A549 (cell line): ENCODE results near the gene CAPSL. TPM values are rescaled to one million over a fixed set of nuclear protein-coding genes. Genes with fewer than 3 reads are reported as not detected.

Experiments
- ATAC-seq, 2 experiments: fragments of 200-7000 bp in 1 of 2; fragments of >200 bp in 1 of 2; cut with Nextera tagmentation in 1 of 2; cut with Tn5 transposase in 1 of 2; 3 replicates each; pipeline versions ENCODE4 v1.8.0 to v1.9.1; 2018 to 2020; ENCODE audit warnings: mild to moderate bottlenecking in 1 of 2, moderate library complexity in 1 of 2
- CTCF ChIA-PET: fragments of 300-600 bp; sonication (Branson Sonifier 250); formaldehyde crosslinking; extraction: SDS; loops from one replicate; lab custom pipeline; 2021; ENCODE audit warnings: antibody characterized with exemption, inconsistent platforms; lab: Yijun Ruan, JAX
- POLR2A ChIA-PET: fragments of 350-600 bp; formaldehyde crosslinking; extraction: SDS; loops from one replicate; lab custom pipeline; 2021; ENCODE audit warnings: antibody characterized with exemption, inconsistent platforms; lab: Yijun Ruan, JAX
- DNase-seq, 2 experiments: peaks; one replicate each; pipeline versions ENCODE4 v3.0.0 to v3.0.0-alpha.2; 2011 to 2016; ENCODE audit warnings: low read depth in 1 of 2, low spot score in 1 of 2
- FAIRE-seq: peaks from 2 replicates; lab custom pipeline; 2011; peaks lifted over from hg19 to GRCh38; lab: Jason Lieb, UNC
- H3K27ac ChIP-seq, 2 experiments: fragments of >200 bp; sonication (Bioruptor Twin); formaldehyde crosslinking; 3 replicates each; pipeline ENCODE4 v1.5.1; 2016 to 2017
- H3K4me1 ChIP-seq: fragments of >200 bp; sonication (Bioruptor Twin); formaldehyde crosslinking; 3 replicates; pipeline ENCODE4 v1.6.1; 2016
- H3K4me2 ChIP-seq: fragments of >200 bp; sonication (Bioruptor Twin); formaldehyde crosslinking; 3 replicates; pipeline ENCODE4 v1.6.1; 2016
- H3K4me3 ChIP-seq: fragments of >200 bp; sonication (Bioruptor Twin); formaldehyde crosslinking; 3 replicates; pipeline ENCODE4 v1.5.1; 2016
- H3K9me3 ChIP-seq: fragments of >200 bp; sonication (Bioruptor Twin); formaldehyde crosslinking; 3 replicates; pipeline ENCODE4 v1.6.1; 2016
- ATOH8 ChIP-seq: fragments of 250-450 bp; sonication (Bioruptor Pico); IDR thresholded peaks from 2 replicates; pipeline ENCODE4 v1.5.0; 2020; ENCODE audit warnings: low read depth, mild to moderate bottlenecking, moderate library complexity
- BHLHE40 ChIP-seq: IDR thresholded peaks from 2 replicates; pipeline ENCODE4 v1.6.1; 2012; ENCODE audit warnings: low read depth, low read length, inconsistent platforms
- CBX2 ChIP-seq: fragments of 200-600 bp; sonication (generic); IDR thresholded peaks from 2 replicates; pipeline ENCODE4 v1.6.1; 2016; ENCODE audit warnings: low read depth, mild to moderate bottlenecking, borderline replicate concordance
- CHD2 ChIP-seq: fragments of 150-350 bp; IDR thresholded peaks from 2 replicates; pipeline ENCODE4 v1.6.1; 2014; ENCODE audit warnings: low read length; ENCODE audit not compliant: partially characterized antibody
- CTCF ChIP-seq: fragments of >200 bp; sonication (Bioruptor Twin); formaldehyde crosslinking; IDR thresholded peaks from 3 replicates; pipeline ENCODE4 v1.5.1; 2016
- E2F6 ChIP-seq: IDR thresholded peaks from 2 replicates; pipeline ENCODE4 v1.6.1; 2012; ENCODE audit warnings: low read depth, borderline replicate concordance
- EHMT2 ChIP-seq: fragments of 200-600 bp; sonication (generic); IDR thresholded peaks from 2 replicates; pipeline ENCODE4 v1.6.1; 2016; ENCODE audit warnings: antibody characterized with exemption, low read depth, mild to moderate bottlenecking, moderate library complexity
- ELK1 ChIP-seq: fragments of 150-350 bp; IDR thresholded peaks from 2 replicates; pipeline ENCODE4 v1.6.1; 2014; ENCODE audit warnings: low read depth, mild to moderate bottlenecking, low read length
- FOSB ChIP-seq: fragments of 250-450 bp; sonication (Bioruptor Pico); IDR thresholded peaks from 2 replicates; pipeline ENCODE4 v1.5.0; 2020; ENCODE audit warnings: mild to moderate bottlenecking, moderate library complexity
- GATA3 ChIP-seq: IDR thresholded peaks from 2 replicates; pipeline ENCODE4 v1.6.1; 2012; ENCODE audit warnings: borderline replicate concordance
- HDAC2 ChIP-seq: fragments of 200-600 bp; sonication (generic); IDR thresholded peaks from 2 replicates; pipeline ENCODE4 v1.6.1; 2016
- HEYL ChIP-seq: fragments of 250-450 bp; sonication (Bioruptor Pico); IDR thresholded peaks from 2 replicates; pipeline ENCODE4 v1.8.0; 2021; ENCODE audit warnings: mild to moderate bottlenecking, moderate library complexity
- HOXB13 ChIP-seq: fragments of 250-450 bp; sonication (Bioruptor Pico); IDR thresholded peaks from 2 replicates; pipeline ENCODE4 v1.5.0; 2020; ENCODE audit warnings: low read depth, mild to moderate bottlenecking, moderate library complexity
- JUN ChIP-seq, 2 experiments: fragments of >200 bp; sonication (Bioruptor Twin); formaldehyde crosslinking; IDR thresholded peaks; 2 replicates in 1 of 2; 3 replicates in 1 of 2; pipeline ENCODE4 v1.6.1; 2016 to 2017
- JUNB ChIP-seq: fragments of >200 bp; sonication (Bioruptor Twin); formaldehyde crosslinking; IDR thresholded peaks from 2 replicates; pipeline ENCODE4 v1.6.1; 2016
- KDM5A ChIP-seq: fragments of 200-600 bp; sonication (generic); IDR thresholded peaks from 2 replicates; pipeline ENCODE4 v1.6.1; 2016; ENCODE audit warnings: antibody characterized with exemption, mild to moderate bottlenecking
- MAFK ChIP-seq: fragments of 450-650 bp; IDR thresholded peaks from 2 replicates; pipeline ENCODE4 v1.6.1; 2014; ENCODE audit not compliant: partially characterized antibody
- NPAS2 ChIP-seq: fragments of 250-450 bp; sonication (Bioruptor Pico); IDR thresholded peaks from 2 replicates; pipeline ENCODE4 v1.8.0; 2022; ENCODE audit warnings: mild to moderate bottlenecking, moderate library complexity, borderline replicate concordance
- PHF8 ChIP-seq: fragments of 200-600 bp; sonication (generic); IDR thresholded peaks from 2 replicates; pipeline ENCODE4 v1.6.1; 2016; ENCODE audit warnings: low read depth, mild to moderate bottlenecking, antibody characterized with exemption, moderate library complexity, borderline replicate concordance
- POLR2A ChIP-seq: IDR thresholded peaks from 2 replicates; pipeline ENCODE4 v1.6.1; 2012; ENCODE audit warnings: mild to moderate bottlenecking, low read length
- RAD21 ChIP-seq, 2 experiments: fragments of >200 bp in 1 of 2; sonication (Bioruptor Twin) in 1 of 2; formaldehyde crosslinking in 1 of 2; IDR thresholded peaks in 1 of 2; conservative IDR thresholded peaks in 1 of 2; 2 replicates in 1 of 2; 3 replicates in 1 of 2; pipeline ENCODE4 v1.6.1; 2012 to 2018; ENCODE audit warnings: inconsistent platforms in 1 of 2
- RARB ChIP-seq: fragments of 250-450 bp; sonication (Bioruptor Pico); IDR thresholded peaks from 2 replicates; pipeline ENCODE4 v1.8.0; 2021; ENCODE audit warnings: mild to moderate bottlenecking, moderate library complexity
- RCOR1 ChIP-seq: fragments of 150-350 bp; IDR thresholded peaks from 2 replicates; pipeline ENCODE4 v1.6.1; 2014; ENCODE audit warnings: antibody characterized with exemption, low read length, low read depth
- RNF2 ChIP-seq: fragments of 200-600 bp; sonication (generic); IDR thresholded peaks from 2 replicates; pipeline ENCODE4 v1.6.1; 2016; ENCODE audit warnings: low read depth, mild to moderate bottlenecking, antibody characterized with exemption, moderate library complexity, borderline replicate concordance
- SREBF2 ChIP-seq: fragments of 450-650 bp; IDR thresholded peaks from 2 replicates; pipeline ENCODE4 v1.6.1; 2014; ENCODE audit warnings: mild to moderate bottlenecking, moderate library complexity
- TFCP2L1 ChIP-seq: fragments of 250-450 bp; sonication (Bioruptor Pico); IDR thresholded peaks from 2 replicates; pipeline ENCODE4 v1.5.0; 2021; ENCODE audit warnings: mild to moderate bottlenecking
- TP53 ChIP-seq: fragments of 250-450 bp; sonication (Bioruptor Pico); IDR thresholded peaks from 2 replicates; pipeline ENCODE4 v1.5.0; 2021; ENCODE audit warnings: mild to moderate bottlenecking, moderate library complexity
- ZFP36 ChIP-seq: fragments of 450-650 bp; IDR thresholded peaks from 2 replicates; pipeline ENCODE4 v1.6.1; 2014; ENCODE audit warnings: borderline replicate concordance; ENCODE audit not compliant: partially characterized antibody
- ZNF302 ChIP-seq: fragments of 250-450 bp; sonication (Bioruptor Pico); IDR thresholded peaks from 2 replicates; pipeline ENCODE4 v1.9.0; 2021; ENCODE audit warnings: inconsistent platforms, mild to moderate bottlenecking, moderate library complexity
- WGBS: methylation state at CpG from one replicate; pipeline ENCODE4 v1.1.6; 2017; ENCODE audit errors: missing lambda C conversion rate; 5-methylcytosine and 5-hydroxymethylcytosine counted together
- polyA plus RNA-seq, 4 experiments: library from polyadenylated mRNA; depleted of rRNA in 3 of 4; stranded (reverse); fragments of >200 nt; fragmentation: RNase III in 1 of 4; extraction: RNeasy Plus Mini Kit Qiagen cat#74134 plus additional on column Dnase treatment in 1 of 4; gene quantifications; 2 replicates in 3 of 4; 3 replicates in 1 of 4; pipeline ENCODE4 v1.2.3, GENCODE V29; 2011 to 2017

CAPSL gene
- polyA plus RNA-seq, 2 of the 4 experiments (the other 2 are of a cell fraction), result not detected

DNA sequence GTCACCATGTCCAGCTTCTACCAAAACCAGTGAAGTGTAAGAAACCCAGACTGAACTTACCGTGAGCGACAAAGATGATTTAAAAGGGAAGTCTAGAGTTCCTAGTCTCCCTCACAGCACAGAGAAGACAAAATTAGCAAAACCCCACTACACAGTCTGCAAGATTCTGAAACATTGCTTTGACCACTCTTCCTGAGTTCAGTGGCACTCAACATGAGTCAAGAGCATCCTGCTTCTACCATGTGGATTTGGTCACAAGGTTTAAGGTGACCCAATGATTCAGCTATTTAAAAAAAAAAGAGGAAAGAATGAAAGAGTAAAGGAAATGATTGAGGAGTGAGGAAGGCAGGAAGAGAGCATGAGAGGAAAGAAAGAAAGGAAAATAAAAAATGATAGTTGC, 62.0 kb downstream of the CAPSL start:
- Histone ChIP-seq H3K4me2 (no peak overlapping the region), H3K9me3 (no peaks in the 10 kb centered on the region), H3K4me3 (no peak overlapping the region), H3K27ac (no peak overlapping the region), H3K4me1 (no peaks in the 10 kb centered on the region)
- no peak for TF ChIP-seq RARB (CRISPR knock-in tag)
- no peak for TF ChIP-seq CBX2
- TF ChIP-seq POLR2A, result no peak
- no peak for TF ChIP-seq RCOR1
- 87% methylated on average over 2 of the region's 2 CpGs for WGBS
- no peak for ATAC-seq
- no peak for FAIRE-seq
- no peak for DNase-seq
- CTCF ChIA-PET, result no interaction called here
- POLR2A ChIA-PET, result no interaction called here

- TF ChIP-seq ELK1 (no peak), CTCF (no peak), HOXB13 (CRISPR knock-in tag) (no peak), KDM5A (no peak), ATOH8 (no peak), PHF8 (no peak), HDAC2 (no peak), NPAS2 (CRISPR knock-in tag) (no peak), RAD21 (conservative IDR thresholded peaks at IDR 0.05 in 1 of 2, IDR thresholded peaks at IDR 0.05 in 1 of 2) (no peak), JUNB (no peak), TP53 (CRISPR knock-in tag) (no peak), HEYL (CRISPR knock-in tag) (no peak), E2F6 (no peak), FOSB (no peak), JUN (IDR thresholded peaks at IDR 0.05) (no peak)
- H3K4me1 ChIP-seq, result no peaks in the 10 kb centered on the region
- ATAC-seq (no peak), DNase-seq (no peak), FAIRE-seq (no peak)
- ChIA-PET POLR2A (no interaction called here), CTCF (interaction anchor here (1.2 kb wide), 1 partner anchor 12 kb away, joined by 3 read pairs; no protein-coding TSS in a partner anchor)
- 47% methylated on average over 4 of the region's 4 CpGs for WGBS
- no peaks in the 10 kb centered on the region for H3K9me3 ChIP-seq
- no peak overlapping the region for H3K27ac ChIP-seq
- H3K4me2 ChIP-seq, result no peak overlapping the region
- H3K4me3 ChIP-seq, result no peak overlapping the region
Measured at GRCh38 chr5:35870605-35871004, 67.8 kb downstream of the CAPSL start.

GRCh38 chr5:35869685-35870277, 68.6 kb downstream of the CAPSL start:
- no peak overlapping the region for H3K4me3 ChIP-seq
- no peak overlapping the region for H3K4me2 ChIP-seq
- 39% methylated on average over 5 of the region's 5 CpGs for WGBS
- ChIA-PET POLR2A (no interaction called here), CTCF (interaction anchor here (1.2 kb wide), 2 partner anchors 11 to 12 kb away, joined by 3 read pairs; no protein-coding TSS in a partner anchor)
- TF ChIP-seq JUN (IDR thresholded peaks at IDR 0.05), result no peak
- TF ChIP-seq KDM5A, result no peak
- no peak for TF ChIP-seq GATA3
- no peak for TF ChIP-seq JUNB
- no peak for TF ChIP-seq ATOH8
- TF ChIP-seq CHD2, result no peak
- TF ChIP-seq HOXB13 (CRISPR knock-in tag), result no peak
- no peak for TF ChIP-seq EHMT2
- no peak for TF ChIP-seq ELK1
- TF ChIP-seq ZFP36, result no peak
- no peak for TF ChIP-seq MAFK
- no peak for TF ChIP-seq RNF2
- TF ChIP-seq ZNF302 (CRISPR knock-in tag), result no peak
- TF ChIP-seq TFCP2L1 (CRISPR knock-in tag), result no peak
- TF ChIP-seq SREBF2, result no peak
- TF ChIP-seq BHLHE40, result no peak
- TF ChIP-seq TP53 (CRISPR knock-in tag), result no peak
- no peak for FAIRE-seq
- H3K9me3 ChIP-seq, result no peaks in the 10 kb centered on the region
- no peak overlapping the region for H3K27ac ChIP-seq
- ATAC-seq, result no peak
- no peak for DNase-seq
- no peaks in the 10 kb centered on the region for H3K4me1 ChIP-seq
